ENCODE data around the gene ERC2.

Gene ERC2

GRCh38 chr3:55906896-55907295 is 561.4 kb downstream of the ERC2 start:
- Histone ChIP-seq H3K9ac (ENCODE audit: low read length) (no peak overlapping the region), H3K4me1 (ENCODE audit: insufficient read depth, low read length) (peaks cover 7% of the 10 kb centered on the region), H3K27ac (ENCODE audit: low read depth, low read length) (no peak overlapping the region), H3K27me3 (ENCODE audit: control insufficient read depth in 1 of 2, insufficient read depth in 2 of 2, low read length in 2 of 2) (no peaks in the 10 kb centered on the region), H3K4me3 (ENCODE audit: low read depth in 1 of 2, low read length in 2 of 2) (no peak overlapping the region), H3K36me3 (ENCODE audit: insufficient read depth, low read length) (no peaks in the 10 kb centered on the region), H3K9me3 (ENCODE audit: low read length) (no peaks in the 10 kb centered on the region)

DNA sequence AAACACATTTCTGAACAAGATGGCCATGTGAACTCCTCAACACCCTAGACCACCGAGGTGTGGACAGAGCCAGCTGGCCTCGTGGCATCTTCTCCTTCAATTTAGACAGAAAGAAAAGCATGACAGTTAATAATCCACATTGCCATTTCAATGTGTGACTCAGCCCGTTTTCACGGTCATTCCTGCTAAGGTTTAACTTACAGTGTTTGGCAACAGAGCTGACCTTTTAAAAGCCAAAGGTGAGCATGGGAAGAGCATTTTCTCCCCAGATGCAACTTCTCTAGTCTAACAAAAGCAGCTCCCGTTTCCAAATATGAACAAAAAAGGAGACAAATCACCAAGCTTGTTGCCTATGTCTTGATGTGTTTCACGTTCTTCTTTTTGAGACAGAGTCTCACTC is 563.6 kb downstream of the ERC2 start:
- Histone ChIP-seq H3K36me3 (ENCODE audit: insufficient read depth, low read length) (no peaks in the 10 kb centered on the region), H3K4me1 (ENCODE audit: insufficient read depth, low read length) (peaks cover 7% of the 10 kb centered on the region), H3K9me3 (ENCODE audit: low read length) (no peaks in the 10 kb centered on the region), H3K4me3 (ENCODE audit: low read depth in 1 of 2, low read length in 2 of 2) (no peak overlapping the region), H3K9ac (ENCODE audit: low read length) (no peak overlapping the region), H3K27ac (ENCODE audit: low read depth, low read length) (no peak overlapping the region), H3K27me3 (ENCODE audit: control insufficient read depth in 1 of 2, insufficient read depth in 2 of 2, low read length in 2 of 2) (no peaks in the 10 kb centered on the region)

GRCh38 chr3:55903680-55904079 is 564.6 kb downstream of the ERC2 start:
- Histone ChIP-seq H3K27ac (ENCODE audit: low read depth, low read length) (no peak overlapping the region), H3K4me3 (ENCODE audit: low read depth in 1 of 2, low read length in 2 of 2) (no peak overlapping the region), H3K9ac (ENCODE audit: low read length) (no peak overlapping the region), H3K9me3 (ENCODE audit: low read length) (no peaks in the 10 kb centered on the region), H3K4me1 (ENCODE audit: insufficient read depth, low read length) (peaks cover 7% of the 10 kb centered on the region), H3K36me3 (ENCODE audit: insufficient read depth, low read length) (no peaks in the 10 kb centered on the region), H3K27me3 (ENCODE audit: control insufficient read depth in 1 of 2, insufficient read depth in 2 of 2, low read length in 2 of 2) (no peaks in the 10 kb centered on the region)

DNA sequence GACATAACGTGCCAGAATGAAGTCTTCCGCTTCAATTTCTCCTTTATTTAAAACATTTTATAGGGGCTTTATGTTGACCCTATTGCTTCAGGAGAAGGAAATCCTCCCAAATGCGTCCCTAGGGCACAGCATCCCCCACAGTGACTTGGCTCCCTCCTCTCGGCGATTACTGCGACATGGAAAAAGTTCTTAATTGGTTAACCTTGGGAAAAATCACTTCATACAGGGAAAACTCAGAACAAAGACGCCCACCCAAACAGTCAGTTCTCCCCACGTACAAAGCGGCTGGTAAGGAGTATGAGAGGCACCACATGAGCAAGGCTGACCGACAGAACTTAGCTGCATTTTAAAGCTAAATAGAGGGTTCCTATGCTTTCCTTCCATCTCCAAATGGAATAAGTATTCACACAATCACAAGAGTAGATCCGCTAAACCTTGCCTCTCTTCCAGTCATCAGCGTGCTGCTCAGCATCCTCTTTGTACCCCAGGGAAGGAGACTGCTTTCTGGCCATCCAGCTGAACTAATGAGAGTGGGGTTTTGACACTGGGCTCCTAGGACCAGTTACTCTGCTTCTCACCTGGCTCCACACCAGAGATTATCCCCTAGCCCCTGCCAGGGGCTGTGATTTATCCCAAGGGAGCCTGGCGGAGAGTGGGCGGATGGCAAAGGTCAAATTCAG is 565.9 kb downstream of the ERC2 start:
- Histone ChIP-seq H3K4me3 (ENCODE audit: low read depth in 1 of 2, low read length in 2 of 2) (no peak overlapping the region), H3K36me3 (ENCODE audit: insufficient read depth, low read length) (no peaks in the 10 kb centered on the region), H3K27ac (ENCODE audit: low read depth, low read length) (no peak overlapping the region), H3K27me3 (ENCODE audit: control insufficient read depth in 1 of 2, insufficient read depth in 2 of 2, low read length in 2 of 2) (no peaks in the 10 kb centered on the region), H3K9me3 (ENCODE audit: low read length) (no peaks in the 10 kb centered on the region), H3K4me1 (ENCODE audit: insufficient read depth, low read length) (peaks cover 7% of the 10 kb centered on the region), H3K9ac (ENCODE audit: low read length) (no peak overlapping the region)

DNA sequence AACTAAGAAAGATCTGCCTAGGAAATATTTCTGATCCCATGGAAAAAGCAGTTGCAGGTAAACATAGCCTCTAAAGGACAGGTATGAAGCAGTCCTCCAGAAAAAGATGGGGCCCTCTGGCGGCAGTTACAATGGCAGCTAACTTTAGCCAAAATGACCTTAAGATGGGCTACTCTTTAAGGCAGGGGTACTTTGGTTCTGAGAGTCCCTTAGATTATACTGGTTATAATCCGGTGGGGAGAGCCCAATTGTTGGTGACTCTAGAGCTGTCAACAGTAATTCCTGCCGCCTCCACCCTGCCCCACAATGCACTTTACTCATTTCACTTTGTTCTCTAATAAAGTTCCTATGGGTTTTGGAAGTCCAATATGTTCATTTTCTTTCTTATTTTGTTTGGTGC is 568.4 kb downstream of the ERC2 start:
- no peaks in the 10 kb centered on the region for H3K36me3 ChIP-seq (ENCODE audit: insufficient read depth, low read length)
- no peak overlapping the region for H3K9ac ChIP-seq (ENCODE audit: low read length)
- no peaks in the 10 kb centered on the region for H3K27me3 ChIP-seq (ENCODE audit: control insufficient read depth in 1 of 2, insufficient read depth in 2 of 2, low read length in 2 of 2)
- peaks cover 7% of the 10 kb centered on the region for H3K4me1 ChIP-seq (ENCODE audit: insufficient read depth, low read length)
- no peak overlapping the region for H3K4me3 ChIP-seq (ENCODE audit: low read depth in 1 of 2, low read length in 2 of 2)
- H3K27ac ChIP-seq (ENCODE audit: low read depth, low read length), result no peak overlapping the region
- H3K9me3 ChIP-seq (ENCODE audit: low read length), result no peaks in the 10 kb centered on the region

- Histone ChIP-seq H3K9me3 (ENCODE audit: low read length) (no peaks in the 10 kb centered on the region), H3K4me3 (ENCODE audit: low read depth in 1 of 2, low read length in 2 of 2) (no peak overlapping the region), H3K4me1 (ENCODE audit: insufficient read depth, low read length) (no peaks in the 10 kb centered on the region), H3K9ac (ENCODE audit: low read length) (no peak overlapping the region), H3K27ac (ENCODE audit: low read depth, low read length) (no peak overlapping the region), H3K36me3 (ENCODE audit: insufficient read depth, low read length) (no peaks in the 10 kb centered on the region), H3K27me3 (ENCODE audit: control insufficient read depth in 1 of 2, insufficient read depth in 2 of 2, low read length in 2 of 2) (no peaks in the 10 kb centered on the region)
These were observed 570.6 kb downstream of the ERC2 start for GRCh38 chr3:55897573-55898224.

- no peak overlapping the region for H3K4me3 ChIP-seq (ENCODE audit: low read depth in 1 of 2, low read length in 2 of 2)
- H3K27me3 ChIP-seq (ENCODE audit: control insufficient read depth in 1 of 2, insufficient read depth in 2 of 2, low read length in 2 of 2), result no peaks in the 10 kb centered on the region
- H3K36me3 ChIP-seq (ENCODE audit: insufficient read depth, low read length), result no peaks in the 10 kb centered on the region
- no peaks in the 10 kb centered on the region for H3K4me1 ChIP-seq (ENCODE audit: insufficient read depth, low read length)
- no peak overlapping the region for H3K9ac ChIP-seq (ENCODE audit: low read length)
- no peak overlapping the region for H3K27ac ChIP-seq (ENCODE audit: low read depth, low read length)
- H3K9me3 ChIP-seq (ENCODE audit: low read length), result no peaks in the 10 kb centered on the region
These were observed 572.2 kb downstream of the ERC2 start for GRCh38 chr3:55895897-55896566.

GRCh38 chr3:55894605-55895004 is 573.7 kb downstream of the ERC2 start:
- no peak overlapping the region for H3K27ac ChIP-seq (ENCODE audit: low read depth, low read length)
- H3K4me1 ChIP-seq (ENCODE audit: insufficient read depth, low read length), result no peaks in the 10 kb centered on the region
- H3K9me3 ChIP-seq (ENCODE audit: low read length), result no peaks in the 10 kb centered on the region
- no peaks in the 10 kb centered on the region for H3K27me3 ChIP-seq (ENCODE audit: control insufficient read depth in 1 of 2, insufficient read depth in 2 of 2, low read length in 2 of 2)
- H3K9ac ChIP-seq (ENCODE audit: low read length), result no peak overlapping the region
- no peak overlapping the region for H3K4me3 ChIP-seq (ENCODE audit: low read depth in 1 of 2, low read length in 2 of 2)
- H3K36me3 ChIP-seq (ENCODE audit: insufficient read depth, low read length), result no peaks in the 10 kb centered on the region

DNA sequence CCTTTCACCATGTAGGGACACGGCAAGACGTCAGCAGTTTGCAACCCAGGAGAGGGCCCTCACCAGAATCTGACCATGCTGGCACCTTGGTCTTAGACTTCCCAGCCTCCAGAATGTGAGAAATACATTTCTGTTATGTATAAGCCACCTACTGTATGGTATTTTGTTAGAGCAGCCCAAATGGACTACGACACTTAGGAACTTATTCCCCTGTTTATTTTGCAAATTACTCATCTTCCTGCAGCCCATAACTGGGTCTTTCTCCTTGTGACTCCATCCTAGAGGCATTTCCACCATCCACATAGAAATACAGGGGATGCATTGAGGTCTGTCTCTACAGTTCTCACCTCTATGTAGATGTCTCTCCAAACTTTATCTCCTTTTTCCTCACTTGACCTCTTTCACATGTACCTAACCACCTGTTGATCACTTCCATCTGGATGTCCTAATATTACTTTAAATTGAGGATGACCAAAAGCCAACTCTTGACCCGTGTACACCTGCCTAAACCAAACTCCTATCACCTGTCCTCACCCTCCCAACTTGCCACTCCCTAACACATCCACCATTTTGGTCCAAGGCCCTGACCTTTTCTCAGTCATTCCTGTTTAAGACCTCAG is 575.1 kb downstream of the ERC2 start:
- no peaks in the 10 kb centered on the region for H3K9me3 ChIP-seq (ENCODE audit: low read length)
- H3K27me3 ChIP-seq (ENCODE audit: control insufficient read depth in 1 of 2, insufficient read depth in 2 of 2, low read length in 2 of 2), result no peaks in the 10 kb centered on the region
- H3K4me3 ChIP-seq (ENCODE audit: low read depth in 1 of 2, low read length in 2 of 2), result no peak overlapping the region
- H3K4me1 ChIP-seq (ENCODE audit: insufficient read depth, low read length), result no peaks in the 10 kb centered on the region
- no peak overlapping the region for H3K9ac ChIP-seq (ENCODE audit: low read length)
- H3K36me3 ChIP-seq (ENCODE audit: insufficient read depth, low read length), result no peaks in the 10 kb centered on the region
- no peak overlapping the region for H3K27ac ChIP-seq (ENCODE audit: low read depth, low read length)

DNA sequence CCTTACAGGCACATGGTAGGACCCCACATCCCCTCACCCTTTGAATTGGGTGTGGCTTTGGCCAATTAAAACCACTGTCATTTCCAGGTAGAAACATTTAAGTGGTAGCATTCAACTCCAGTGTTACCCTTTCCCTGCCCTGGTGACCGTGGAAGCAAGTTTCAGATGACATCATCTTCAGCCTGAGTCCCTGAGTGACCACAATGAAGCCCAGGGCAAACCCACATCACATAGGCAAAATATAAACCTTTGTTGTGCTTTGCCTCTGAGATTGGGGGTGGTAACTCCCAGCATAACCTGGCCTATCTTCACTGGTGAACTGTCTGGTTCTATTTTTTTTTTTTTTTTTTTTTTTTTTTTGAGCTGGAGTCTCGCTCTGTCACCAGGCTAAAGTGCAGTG is 577.2 kb downstream of the ERC2 start:
- no peaks in the 10 kb centered on the region for H3K27me3 ChIP-seq (ENCODE audit: control insufficient read depth in 1 of 2, insufficient read depth in 2 of 2, low read length in 2 of 2)
- no peak overlapping the region for H3K27ac ChIP-seq (ENCODE audit: low read depth, low read length)
- no peak overlapping the region for H3K9ac ChIP-seq (ENCODE audit: low read length)
- H3K9me3 ChIP-seq (ENCODE audit: low read length), result no peaks in the 10 kb centered on the region
- no peaks in the 10 kb centered on the region for H3K4me1 ChIP-seq (ENCODE audit: insufficient read depth, low read length)
- no peak overlapping the region for H3K4me3 ChIP-seq (ENCODE audit: low read depth in 1 of 2, low read length in 2 of 2)
- no peaks in the 10 kb centered on the region for H3K36me3 ChIP-seq (ENCODE audit: insufficient read depth, low read length)

GRCh38 chr3:55888282-55888885 is 579.9 kb downstream of the ERC2 start:
- no peaks in the 10 kb centered on the region for H3K36me3 ChIP-seq (ENCODE audit: insufficient read depth, low read length)
- H3K27me3 ChIP-seq (ENCODE audit: control insufficient read depth in 1 of 2, insufficient read depth in 2 of 2, low read length in 2 of 2), result no peaks in the 10 kb centered on the region
- no peak overlapping the region for H3K4me3 ChIP-seq (ENCODE audit: low read depth in 1 of 2, low read length in 2 of 2)
- H3K27ac ChIP-seq (ENCODE audit: low read depth, low read length), result no peak overlapping the region
- H3K9me3 ChIP-seq (ENCODE audit: low read length), result no peaks in the 10 kb centered on the region
- H3K9ac ChIP-seq (ENCODE audit: low read length), result no peak overlapping the region
- no peaks in the 10 kb centered on the region for H3K4me1 ChIP-seq (ENCODE audit: insufficient read depth, low read length)

Measured in muscle layer of colon (tissue), 2 donors.